Upper lobe of left lung (tissue), 4 donors: ENCODE data around the gene NUP93.
A peak's percentile ranks its signal among the peaks of the same experiment; 100 is the strongest.

Source experiments
- POLR2A ChIP-seq, 4 donors: fragments of 450-650 bp; IDR thresholded peaks; one replicate each; pipeline ENCODE4 v1.5.1; 2016 to 2017; ENCODE audit warnings: antibody characterized with exemption in 4 of 4, mild to moderate bottlenecking in 2 of 4
- POLR2AphosphoS5 ChIP-seq, 2 donors: sonication (generic); formaldehyde crosslinking; IDR thresholded peaks; one replicate each; pipeline ENCODE4 v1.5.1; 2017; ENCODE audit warnings: antibody characterized with exemption in 2 of 2
- TF ChIP-seq, protein P1 (sequence below), 6 experiments: fragments of 450-650 bp in 4 of 6; fragments of 200-600 bp in 2 of 6; sonication (generic) in 2 of 6; IDR thresholded peaks; one replicate each; pipeline ENCODE4 v1.5.1; 2016 to 2019; ENCODE audit warnings: antibody characterized with exemption in 6 of 6

DNA sequence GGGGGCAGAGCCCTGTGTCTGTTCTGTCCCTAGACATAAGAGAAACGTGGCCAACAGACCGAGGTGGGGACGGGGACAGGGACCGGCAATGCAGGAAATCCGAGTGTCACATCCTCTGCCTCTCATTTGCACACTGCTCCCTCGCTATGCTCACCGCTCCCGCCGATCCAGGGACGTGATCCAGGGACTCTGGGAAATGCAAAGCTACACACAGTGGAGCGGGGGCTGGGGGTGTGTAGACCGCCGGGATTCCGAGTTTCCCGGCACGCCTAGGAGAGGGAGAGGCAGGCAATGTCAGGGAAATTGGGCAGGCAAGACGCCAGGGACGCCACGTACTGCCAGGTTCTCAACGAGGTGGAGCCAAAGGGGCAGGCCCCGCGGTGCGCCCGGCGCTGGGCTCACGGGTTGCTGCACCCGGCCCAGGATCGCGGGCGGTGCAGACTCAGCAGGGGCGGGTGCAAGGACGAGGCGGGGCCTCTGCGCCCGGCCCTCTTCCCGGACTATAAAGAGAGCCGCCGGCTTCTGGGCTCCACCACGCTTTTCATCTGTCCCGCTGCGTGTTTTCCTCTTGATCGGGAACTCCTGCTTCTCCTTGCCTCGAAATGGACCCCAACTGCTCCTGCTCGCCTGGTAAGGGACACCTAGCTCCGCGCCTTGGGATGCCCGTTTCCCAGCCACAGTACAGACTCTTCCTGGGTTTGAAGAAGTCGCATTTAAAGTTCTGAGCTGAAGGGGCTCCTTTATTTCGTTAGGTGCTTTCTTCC is 47.8 kb upstream of the NUP93 start, which contains the start of gene MT1X:
- TF ChIP-seq, protein P1, sequence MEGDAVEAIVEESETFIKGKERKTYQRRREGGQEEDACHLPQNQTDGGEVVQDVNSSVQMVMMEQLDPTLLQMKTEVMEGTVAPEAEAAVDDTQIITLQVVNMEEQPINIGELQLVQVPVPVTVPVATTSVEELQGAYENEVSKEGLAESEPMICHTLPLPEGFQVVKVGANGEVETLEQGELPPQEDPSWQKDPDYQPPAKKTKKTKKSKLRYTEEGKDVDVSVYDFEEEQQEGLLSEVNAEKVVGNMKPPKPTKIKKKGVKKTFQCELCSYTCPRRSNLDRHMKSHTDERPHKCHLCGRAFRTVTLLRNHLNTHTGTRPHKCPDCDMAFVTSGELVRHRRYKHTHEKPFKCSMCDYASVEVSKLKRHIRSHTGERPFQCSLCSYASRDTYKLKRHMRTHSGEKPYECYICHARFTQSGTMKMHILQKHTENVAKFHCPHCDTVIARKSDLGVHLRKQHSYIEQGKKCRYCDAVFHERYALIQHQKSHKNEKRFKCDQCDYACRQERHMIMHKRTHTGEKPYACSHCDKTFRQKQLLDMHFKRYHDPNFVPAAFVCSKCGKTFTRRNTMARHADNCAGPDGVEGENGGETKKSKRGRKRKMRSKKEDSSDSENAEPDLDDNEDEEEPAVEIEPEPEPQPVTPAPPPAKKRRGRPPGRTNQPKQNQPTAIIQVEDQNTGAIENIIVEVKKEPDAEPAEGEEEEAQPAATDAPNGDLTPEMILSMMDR (IDR thresholded peaks at IDR 0.05), result peak in 1 of 6 experiments; percentile 21
- TF ChIP-seq POLR2A (IDR thresholded peaks at IDR 0.05) (peak; percentile 92 to 95 (median 93)), POLR2AphosphoS5 (IDR thresholded peaks at IDR 0.05) (peak; percentile 97 to 98)
